ENCODE data around the gene NTRK2.

The NTRK2 gene

DNA sequence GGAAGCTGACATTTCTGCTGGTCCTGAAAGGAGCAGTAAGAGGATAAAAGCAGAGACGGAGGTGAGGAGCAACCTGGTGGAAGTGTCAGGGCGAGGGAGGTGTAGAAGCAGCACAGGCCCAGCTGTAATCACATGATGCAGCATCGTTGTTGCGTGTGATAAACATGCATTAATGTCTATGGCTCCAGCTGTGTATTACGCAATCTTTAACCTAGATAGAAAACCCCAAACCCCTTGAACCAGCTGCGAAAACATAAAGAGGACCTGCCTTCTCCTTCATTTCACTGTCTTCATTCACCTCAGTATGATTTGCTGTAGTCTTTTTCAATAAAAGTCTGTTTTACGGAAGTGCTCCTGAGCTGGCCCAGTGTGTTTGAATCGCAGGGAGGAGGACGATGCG lies 162.9 kb downstream of the NTRK2 start:
- in situ Hi-C loops (cut with MboI; ENCODE audit: low pct_unique_long_range_greater_than_20kb, low sequenced_read_pairs) = no loop called here
- peak; percentile 1 for DNase-seq

GRCh38 chr9:84834426-84834825 lies 164.9 kb downstream of the NTRK2 start:
- in situ Hi-C loops (cut with MboI; ENCODE audit: low pct_unique_long_range_greater_than_20kb, low sequenced_read_pairs) = no loop called here
- DNase-seq = no peak

GRCh38 chr9:84835745-84836144 lies 166.2 kb downstream of the NTRK2 start:
- in situ Hi-C loops (cut with MboI; ENCODE audit: low pct_unique_long_range_greater_than_20kb, low sequenced_read_pairs) = no loop called here
- DNase-seq = no peak

DNA sequence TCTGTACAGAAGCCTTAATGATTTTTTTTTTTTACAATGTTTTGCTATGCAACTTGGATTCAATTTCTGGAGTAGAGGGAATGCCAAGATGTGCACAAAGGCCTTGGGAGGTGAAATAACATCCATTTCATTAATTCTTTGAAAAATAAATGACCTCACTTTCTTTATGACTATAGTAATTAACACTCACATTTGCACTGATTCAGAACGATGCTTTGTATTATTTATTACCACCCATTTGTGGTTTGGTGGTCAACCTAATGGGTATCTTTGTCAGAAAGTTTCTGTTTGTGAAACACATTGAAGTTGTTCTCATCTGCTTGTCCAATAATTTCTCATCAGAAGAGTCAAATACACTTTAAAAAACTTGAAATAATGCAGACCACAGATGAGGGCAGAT lies 169.3 kb downstream of the NTRK2 start:
- in situ Hi-C loops (cut with MboI; ENCODE audit: low pct_unique_long_range_greater_than_20kb, low sequenced_read_pairs) = no loop called here
- no peak for DNase-seq

DNA sequence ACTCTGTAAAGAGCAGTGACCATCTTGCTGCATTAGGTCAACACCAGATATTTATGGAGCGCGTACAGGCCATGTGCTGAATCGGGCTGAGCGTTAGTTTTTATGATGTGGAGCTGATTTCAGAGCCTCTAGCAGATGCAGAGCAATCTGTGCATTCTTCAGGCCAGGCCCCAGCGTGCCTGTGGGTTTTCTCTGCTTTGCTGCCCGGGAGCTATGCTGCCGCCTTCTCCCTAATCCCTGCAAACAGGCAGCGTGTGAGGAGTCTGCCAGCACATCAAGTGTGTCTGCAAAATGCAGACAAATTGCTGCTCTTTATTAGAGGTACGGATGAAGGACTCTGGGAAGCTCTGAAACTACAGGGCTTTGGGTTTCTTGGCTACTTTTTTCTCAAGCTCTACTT lies 170.0 kb downstream of the NTRK2 start:
- no peak for DNase-seq
- in situ Hi-C loops (cut with MboI; ENCODE audit: low pct_unique_long_range_greater_than_20kb, low sequenced_read_pairs) = no loop called here

DNA sequence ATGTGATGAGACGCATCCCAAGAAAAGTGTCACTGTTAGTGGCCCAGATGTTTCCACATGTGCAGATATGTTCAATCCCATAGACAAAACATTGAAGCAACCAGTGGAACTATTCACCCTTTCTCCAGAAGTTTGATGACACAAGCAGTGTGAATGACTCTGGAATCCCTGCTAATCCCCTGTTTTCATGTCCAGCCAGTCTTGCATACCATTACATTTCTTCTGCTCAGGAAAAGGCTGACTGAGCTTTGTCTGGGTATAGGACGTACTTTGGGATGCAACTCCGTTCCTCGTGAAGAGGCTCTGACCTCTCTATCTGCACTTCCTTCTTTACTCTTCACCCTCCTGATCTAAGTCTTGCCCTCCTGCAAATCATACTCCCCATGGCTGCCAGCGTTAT lies 172.4 kb downstream of the NTRK2 start:
- in situ Hi-C loops (cut with MboI; ENCODE audit: low pct_unique_long_range_greater_than_20kb, low sequenced_read_pairs) = no loop called here
- no peak for DNase-seq

- in situ Hi-C loops (cut with MboI; ENCODE audit: low pct_unique_long_range_greater_than_20kb, low sequenced_read_pairs) = no loop called here
- no peak for DNase-seq
These were observed 173.8 kb downstream of the NTRK2 start for GRCh38 chr9:84843175-84843824.

GRCh38 chr9:84845956-84846900 lies 176.7 kb downstream of the NTRK2 start:
- DNase-seq = no peak
- in situ Hi-C loops (cut with MboI; ENCODE audit: low pct_unique_long_range_greater_than_20kb, low sequenced_read_pairs) = no loop called here

- in situ Hi-C loops (cut with MboI; ENCODE audit: low pct_unique_long_range_greater_than_20kb, low sequenced_read_pairs) = no loop called here
- DNase-seq = no peak
These were observed 177.4 kb downstream of the NTRK2 start for GRCh38 chr9:84846906-84847305.

DNA sequence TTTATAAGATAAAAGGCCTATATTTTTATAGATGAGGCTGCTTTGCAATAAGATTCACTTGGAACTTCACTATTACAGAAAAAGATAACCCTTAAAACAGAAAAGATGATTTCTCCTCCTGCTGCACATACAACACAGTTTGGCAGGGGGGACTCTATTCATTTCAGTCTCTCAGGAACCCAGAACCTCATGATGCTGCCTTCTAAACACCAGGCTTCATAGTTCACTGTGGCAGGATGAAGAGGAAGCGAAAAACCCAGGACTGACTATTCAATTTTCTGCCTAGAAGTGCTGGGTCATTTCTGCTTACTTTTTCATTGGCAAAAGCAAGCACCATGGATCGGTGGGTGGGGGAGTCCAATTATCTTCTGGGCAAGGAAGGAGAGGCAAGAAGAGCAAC lies 179.5 kb downstream of the NTRK2 start:
- in situ Hi-C loops (cut with MboI; ENCODE audit: low pct_unique_long_range_greater_than_20kb, low sequenced_read_pairs) = no loop called here
- no peak for DNase-seq

GRCh38 chr9:84850830-84851392 lies 181.4 kb downstream of the NTRK2 start:
- in situ Hi-C loops (cut with MboI; ENCODE audit: low pct_unique_long_range_greater_than_20kb, low sequenced_read_pairs) = no loop called here
- no peak for DNase-seq

GRCh38 chr9:84851935-84852585 lies 182.5 kb downstream of the NTRK2 start:
- in situ Hi-C loops (cut with MboI; ENCODE audit: low pct_unique_long_range_greater_than_20kb, low sequenced_read_pairs) = no loop called here
- no peak for DNase-seq

DNA sequence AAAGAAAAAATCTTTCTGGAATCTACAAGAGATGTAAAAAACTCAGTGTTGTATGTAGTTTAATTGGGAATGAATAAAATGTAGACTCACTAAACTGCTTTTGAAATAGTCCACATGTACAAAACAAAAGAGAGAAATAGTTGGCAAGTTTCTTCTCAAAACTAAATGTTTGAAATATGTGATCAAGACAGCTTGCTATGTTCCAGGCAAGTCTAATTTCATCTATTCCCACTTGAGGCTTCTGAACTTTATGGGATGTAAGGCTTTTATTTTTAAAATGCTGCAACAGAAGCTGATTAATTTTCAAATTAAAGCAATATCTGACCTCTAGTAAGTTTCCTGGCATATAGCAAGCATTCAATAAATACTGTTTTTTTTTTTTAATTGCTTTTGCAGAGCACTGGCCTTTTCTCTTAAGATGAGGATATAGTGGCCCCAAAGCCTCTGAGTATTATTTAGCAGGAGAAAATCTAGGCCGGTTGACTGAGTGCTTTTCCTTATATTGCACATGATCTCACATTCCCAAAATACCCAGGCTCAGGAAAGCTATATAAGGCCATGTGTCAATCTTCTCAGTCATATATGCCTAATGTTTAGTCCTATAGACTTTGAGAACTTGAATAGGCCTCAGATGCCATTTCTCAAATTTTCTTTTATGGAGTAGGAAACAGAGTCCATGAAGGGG lies 183.2 kb downstream of the NTRK2 start:
- in situ Hi-C loops (cut with MboI; ENCODE audit: low pct_unique_long_range_greater_than_20kb, low sequenced_read_pairs) = no loop called here
- DNase-seq = no peak

GRCh38 chr9:84856181-84856632 lies 186.7 kb downstream of the NTRK2 start:
- in situ Hi-C loops (cut with MboI; ENCODE audit: low pct_unique_long_range_greater_than_20kb, low sequenced_read_pairs) = no loop called here
- no peak for DNase-seq

- in situ Hi-C loops (cut with MboI; ENCODE audit: low pct_unique_long_range_greater_than_20kb, low sequenced_read_pairs) = no loop called here
- DNase-seq = no peak
These were observed 187.7 kb downstream of the NTRK2 start for GRCh38 chr9:84857211-84857610.

- no peak for DNase-seq
- in situ Hi-C loops (cut with MboI; ENCODE audit: low pct_unique_long_range_greater_than_20kb, low sequenced_read_pairs) = no loop called here
These were observed 188.8 kb downstream of the NTRK2 start for GRCh38 chr9:84858364-84858763.

DNA sequence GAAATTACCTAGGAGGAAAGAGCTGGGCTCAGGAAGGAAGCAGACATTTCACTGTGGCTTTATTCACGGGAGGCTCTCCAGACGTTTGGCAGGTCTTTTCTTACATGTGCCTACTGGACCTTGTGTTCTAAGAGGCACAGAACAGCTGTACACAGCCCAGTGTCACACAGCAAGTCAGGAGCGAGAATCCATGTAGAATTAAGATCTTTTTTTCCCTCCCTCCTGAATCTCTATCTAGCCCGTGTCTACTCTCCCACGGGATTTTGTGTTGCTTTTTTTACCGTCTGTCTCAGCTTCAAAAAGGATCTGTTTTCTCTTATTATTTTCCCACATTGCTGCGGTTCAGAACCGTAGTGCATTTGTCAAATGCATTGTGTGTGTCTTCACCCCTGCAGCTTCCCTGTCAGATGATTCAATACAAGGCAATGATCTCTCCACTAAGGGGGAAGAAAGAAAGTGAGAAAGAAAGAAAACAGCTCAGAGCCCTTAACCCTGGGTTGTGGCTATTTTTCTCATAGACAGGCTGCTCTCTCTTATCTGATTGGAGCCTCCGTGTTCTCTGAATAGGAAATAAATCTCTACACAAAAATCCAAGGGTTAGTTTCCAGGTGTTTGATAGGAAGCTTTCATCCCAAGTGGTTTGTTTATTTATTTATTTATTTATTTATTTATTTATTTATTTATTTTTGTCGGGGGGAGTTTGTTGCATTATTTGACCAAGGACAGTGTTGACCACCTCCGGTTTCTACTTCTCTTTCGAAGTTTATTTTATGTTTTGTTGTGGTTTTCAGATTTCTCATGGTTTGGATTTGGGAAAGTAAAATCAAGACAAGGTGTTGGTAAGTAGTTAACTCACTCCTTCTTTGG lies 191.0 kb downstream of the NTRK2 start:
- in situ Hi-C loops (cut with MboI; ENCODE audit: low pct_unique_long_range_greater_than_20kb, low sequenced_read_pairs) = no loop called here
- DNase-seq = no peak

DNA sequence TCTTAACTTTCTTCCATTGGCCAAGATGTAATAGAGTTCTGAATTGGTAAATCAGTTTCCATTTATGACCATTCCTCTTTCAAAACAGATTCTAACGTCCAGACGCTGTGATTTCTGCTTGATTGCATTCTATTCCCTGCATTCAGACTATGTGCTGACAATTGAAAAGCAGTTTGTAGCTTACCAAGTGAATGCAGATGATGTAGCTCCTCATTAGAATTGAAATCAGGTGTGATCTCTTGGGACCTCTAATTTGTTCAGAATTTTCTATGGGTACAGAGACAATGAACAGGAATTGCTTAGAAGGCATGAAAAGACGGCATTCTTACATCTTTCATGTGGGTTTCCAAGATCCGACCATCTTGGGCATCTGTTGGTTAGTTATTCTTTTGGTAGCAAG lies 191.9 kb downstream of the NTRK2 start:
- in situ Hi-C loops (cut with MboI; ENCODE audit: low pct_unique_long_range_greater_than_20kb, low sequenced_read_pairs) = no loop called here
- no peak for DNase-seq

Data from KBM-7 (cell line).